Muscle of arm (tissue), 12 donors: Measurements from ENCODE around the gene FCRL6. TPM values are rescaled to one million over a fixed set of nuclear protein-coding genes. Genes with fewer than 3 reads are reported as not detected.

ENCODE experiments used
- DNase-seq: peaks from one replicate; pipeline ENCODE4 v3.0.0-alpha.2; 2013
- polyA plus RNA-seq, 12 donors: library from polyadenylated mRNA; unstranded; fragments of 120-200 nt; gene quantifications; one replicate each; pipeline ENCODE4 v1.2.1, GENCODE V29; 2013; ENCODE audit not compliant: insufficient read length in 12 of 12

Gene FCRL6
- polyA plus RNA-seq, 12 donors: 0.10 to 0.34 (median 0.20) TPM; not detected in 5

GRCh38 chr1:159799446-159799985 lies 2.6 kb upstream of the FCRL6 start:
- no peak for DNase-seq

- no peak for DNase-seq
These were observed 1.8 kb upstream of the FCRL6 start for GRCh38 chr1:159800177-159800930.

GRCh38 chr1:159803956-159804689 lies 2.0 kb downstream of the FCRL6 start:
- DNase-seq: no peak

GRCh38 chr1:159804924-159805323 lies 2.8 kb downstream of the FCRL6 start:
- no peak for DNase-seq

GRCh38 chr1:159815926-159816325 lies 13.8 kb downstream of the FCRL6 start:
- no peak for DNase-seq

GRCh38 chr1:159817276-159818041 lies 15.3 kb downstream of the FCRL6 start:
- DNase-seq: no peak

- peak; percentile 33 for DNase-seq
These were observed 19.2 kb downstream of the FCRL6 start for GRCh38 chr1:159821171-159821867.

- no peak for DNase-seq
These were observed 21.2 kb downstream of the FCRL6 start for GRCh38 chr1:159823406-159823805.

- DNase-seq: no peak
These were observed 23.4 kb downstream of the FCRL6 start for GRCh38 chr1:159825564-159825963.

- DNase-seq: no peak
These were observed 24.4 kb downstream of the FCRL6 start, which contains the start of gene SLAMF8 for GRCh38 chr1:159826441-159827101. Gene SLAMF8, plus strand, starts transcription at chr1:159826873. Its CDS starts 26 bp downstream, at chr1:159826899.

GRCh38 chr1:159827102-159827490 lies 24.9 kb downstream of the FCRL6 start:
- no peak for DNase-seq

GRCh38 chr1:159827549-159827948 lies 25.4 kb downstream of the FCRL6 start:
- DNase-seq: no peak

- no peak for DNase-seq
These were observed 26.0 kb downstream of the FCRL6 start for GRCh38 chr1:159828176-159828575.

- no peak for DNase-seq
These were observed 26.6 kb downstream of the FCRL6 start for GRCh38 chr1:159828581-159829272.

GRCh38 chr1:159829273-159829634 lies 27.1 kb downstream of the FCRL6 start:
- no peak for DNase-seq

- peak; percentile 21 for DNase-seq
These were observed 27.8 kb downstream of the FCRL6 start for GRCh38 chr1:159829822-159830465.

- DNase-seq: no peak
These were observed 28.6 kb downstream of the FCRL6 start for GRCh38 chr1:159830722-159831121.

- no peak for DNase-seq
These were observed 29.4 kb downstream of the FCRL6 start for GRCh38 chr1:159831412-159832141.

- no peak for DNase-seq
These were observed 30.1 kb downstream of the FCRL6 start for GRCh38 chr1:159832309-159832708.
